LNCaP clone FGC (cell line): ENCODE data around the gene FHL3.

Experiments
- DNase-seq: peaks from one replicate; pipeline ENCODE4 v3.0.0-alpha.2; 2011; ENCODE audit warnings: low read depth
- H3K4me3 ChIP-seq: 2 replicates; pipeline ENCODE4 v1.5.1; 2011; ENCODE audit warnings: mild to moderate bottlenecking, low read depth, low read length, control low read depth
- CTCF ChIP-seq: IDR thresholded peaks from 2 replicates; pipeline ENCODE4 v1.5.1; 2012; ENCODE audit warnings: mild to moderate bottlenecking; ENCODE audit not compliant: control insufficient read depth, insufficient read depth; ENCODE audit errors: extremely low read depth

Gene FHL3

GRCh38 chr1:38030596-38031512 lies 25.5 kb upstream of the FHL3 start:
- H3K4me3 ChIP-seq: no peak overlapping the region
- no peak for TF ChIP-seq CTCF

GRCh38 chr1:38029685-38030511 lies 24.6 kb upstream of the FHL3 start:
- no peak overlapping the region for H3K4me3 ChIP-seq
- no peak for TF ChIP-seq CTCF
- no peak for DNase-seq

More at GRCh38 chr1:38030596-38031512, 25.5 kb upstream of the FHL3 start:
- DNase-seq: no peak

- H3K4me3 ChIP-seq: no peak overlapping the region
- DNase-seq: no peak
- no peak for TF ChIP-seq CTCF
These were observed 23.9 kb upstream of the FHL3 start for GRCh38 chr1:38029081-38029681.

- TF ChIP-seq CTCF: no peak
- no peak overlapping the region for H3K4me3 ChIP-seq
- DNase-seq: no peak
These were observed 23.4 kb upstream of the FHL3 start for GRCh38 chr1:38028671-38029070.

GRCh38 chr1:38028105-38028591 lies 22.8 kb upstream of the FHL3 start:
- TF ChIP-seq CTCF: no peak
- no peak overlapping the region for H3K4me3 ChIP-seq
- no peak for DNase-seq

- no peak for DNase-seq
- no peak overlapping the region for H3K4me3 ChIP-seq
- TF ChIP-seq CTCF: no peak
These were observed 22.1 kb upstream of the FHL3 start for GRCh38 chr1:38027201-38028104.
